DMS114 treated with DMSO at 0.1 percent for 48 hours (cell line): ENCODE results near the gene SLC16A7.
A peak's percentile ranks its signal among the peaks of the same experiment; 100 is the strongest.
"Not testable (repeated sequence)": the region's sequence is repeated elsewhere in the genome, so short reads cannot be mapped to it uniquely, and the experiment has no call there.

ENCODE experiments used
- DNase-seq: peaks from one replicate; lab custom pipeline; 2025; ENCODE audit not compliant: unreplicated experiment; lab: John Stamatoyannopoulos, UW

Gene SLC16A7

DNA sequence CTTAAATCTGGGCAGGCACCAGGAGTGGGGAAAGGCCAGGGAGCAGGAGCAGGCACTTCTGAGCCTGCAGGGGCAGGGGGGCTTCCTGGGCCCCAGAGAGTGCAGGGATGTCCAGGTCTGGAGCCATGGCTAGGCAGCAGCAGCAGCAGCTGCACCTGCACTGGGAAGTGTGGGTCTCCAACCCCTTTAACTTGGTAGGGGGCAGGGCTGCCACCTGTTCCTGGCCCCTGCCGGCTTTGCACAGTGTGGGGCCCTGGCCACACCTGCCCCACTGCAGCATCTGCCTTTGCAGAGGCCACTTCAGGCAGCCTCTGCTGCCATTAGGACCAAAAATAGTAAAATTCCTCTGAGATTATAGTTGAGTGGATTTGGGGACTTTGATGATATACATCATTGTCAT is 138.5 kb downstream of the SLC16A7 start:
- no peak for DNase-seq

DNA sequence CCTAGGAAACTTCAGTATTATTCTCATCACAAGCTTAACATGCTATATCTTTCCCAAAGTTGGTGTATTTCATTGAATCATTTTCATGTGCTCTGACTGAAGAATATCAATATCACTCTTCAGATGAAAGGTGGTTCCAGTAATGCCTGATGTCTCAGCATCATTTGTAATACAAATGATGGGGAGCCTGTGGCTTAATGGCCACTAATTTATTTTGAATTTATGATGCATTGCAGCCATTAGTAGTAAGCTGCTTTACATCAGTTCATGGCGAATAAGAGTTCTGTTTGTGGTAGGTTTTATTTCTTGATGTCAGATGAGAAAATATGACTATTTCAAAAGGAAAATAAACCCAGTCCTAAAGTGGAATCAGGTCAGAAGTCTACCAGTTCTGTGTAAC is 139.4 kb downstream of the SLC16A7 start:
- DNase-seq: no peak

- no peak for DNase-seq
Measured at GRCh38 chr12:59736359-59736758, 140.5 kb downstream of the SLC16A7 start.

DNA sequence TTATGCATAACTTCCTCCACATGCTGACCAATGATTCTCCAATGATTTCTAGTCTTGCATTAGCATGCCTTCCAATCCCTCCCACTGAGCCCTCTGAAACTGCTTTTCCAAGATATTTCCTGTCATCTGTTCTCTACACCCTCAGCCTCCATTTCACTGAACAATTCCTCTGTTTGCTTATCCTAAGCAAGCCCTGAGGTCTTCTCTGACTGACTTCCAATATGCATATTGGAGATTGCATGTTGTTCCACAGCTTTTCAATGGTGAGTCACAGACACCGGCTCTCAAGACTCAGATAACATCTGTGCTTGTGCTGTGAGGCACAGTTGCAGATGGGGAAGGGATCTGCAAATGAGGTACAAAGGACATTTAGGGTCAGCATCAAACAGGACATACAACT is 141.0 kb downstream of the SLC16A7 start:
- no peak for DNase-seq

GRCh38 chr12:59737725-59738463 is 142.1 kb downstream of the SLC16A7 start:
- DNase-seq: no peak

- DNase-seq: no peak
Measured at GRCh38 chr12:59742841-59743240, 147.0 kb downstream of the SLC16A7 start.

- no peak for DNase-seq
Measured at GRCh38 chr12:59744564-59744963, 148.7 kb downstream of the SLC16A7 start.

- DNase-seq: not testable (repeated sequence)
Measured at GRCh38 chr12:59751091-59751490, 155.3 kb downstream of the SLC16A7 start.

- no peak for DNase-seq
Measured at GRCh38 chr12:59761542-59761941, 165.7 kb downstream of the SLC16A7 start.

DNA sequence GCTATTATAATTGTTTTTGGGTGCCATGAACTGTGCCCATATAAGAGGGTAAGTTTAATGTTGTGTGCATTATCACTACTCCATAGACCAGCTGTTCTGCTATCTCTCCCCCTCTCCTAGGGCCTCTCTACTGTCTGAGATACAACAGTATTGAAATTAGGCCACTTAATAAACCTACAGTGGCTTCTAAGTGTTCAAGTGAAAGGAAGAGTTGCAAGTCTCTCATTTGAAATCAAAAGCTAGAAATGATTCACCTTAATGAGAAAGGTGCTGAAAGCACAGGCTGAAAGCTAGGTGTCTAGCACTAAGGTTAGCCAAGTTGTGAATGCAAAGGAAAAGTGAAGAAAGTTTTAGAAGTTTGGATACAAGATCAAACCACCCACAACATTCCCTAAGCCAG is 168.0 kb downstream of the SLC16A7 start:
- no peak for DNase-seq

GRCh38 chr12:59768031-59768430 is 172.2 kb downstream of the SLC16A7 start:
- DNase-seq: no peak

GRCh38 chr12:59780605-59781135 is 184.8 kb downstream of the SLC16A7 start:
- DNase-seq: no peak

- no peak for DNase-seq
Measured at GRCh38 chr12:59787610-59788009, 191.8 kb downstream of the SLC16A7 start.

DNA sequence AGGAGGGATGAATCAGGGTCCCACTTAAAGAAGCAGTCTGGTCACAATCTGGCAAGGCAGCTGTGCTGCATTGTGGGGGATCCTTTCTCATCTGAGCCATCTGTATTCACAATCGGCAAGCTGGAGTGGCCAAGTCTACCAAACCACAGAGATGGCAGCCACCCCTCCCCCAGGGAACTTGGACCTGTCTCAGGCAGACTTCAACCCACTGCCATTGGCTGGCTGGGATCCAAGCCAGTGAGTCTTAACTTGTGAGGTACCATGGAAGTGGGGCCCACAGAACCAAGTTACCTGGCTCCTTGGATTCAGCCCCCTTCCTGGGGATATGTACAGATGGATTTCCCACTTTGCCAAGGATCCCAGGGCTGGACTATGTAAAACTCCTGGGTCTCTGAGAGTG is 196.8 kb downstream of the SLC16A7 start:
- DNase-seq: no peak

GRCh38 chr12:59803735-59804134 is 207.9 kb downstream of the SLC16A7 start:
- no peak for DNase-seq

- peak; percentile 9 for DNase-seq
Measured at GRCh38 chr12:59808317-59808910, 212.6 kb downstream of the SLC16A7 start.

DNA sequence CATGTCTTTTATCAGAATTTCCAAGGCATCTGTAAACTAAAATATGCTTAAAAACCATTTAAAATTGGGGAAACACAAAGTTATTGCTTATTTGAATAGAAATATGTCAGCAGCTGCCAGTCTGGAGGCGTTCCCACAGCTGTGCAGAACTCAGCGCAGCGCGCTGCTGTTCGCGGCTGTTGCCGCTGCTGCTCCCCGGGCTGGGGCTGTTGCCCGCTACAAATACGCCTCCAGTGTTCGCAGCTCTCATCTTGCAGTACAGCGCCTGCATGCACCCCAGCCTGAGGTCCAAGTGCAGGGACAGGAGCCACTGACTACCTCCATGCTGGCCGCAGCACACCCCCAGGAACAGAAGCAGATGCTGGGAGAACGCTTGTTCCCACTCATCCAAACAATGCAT is 216.2 kb downstream of the SLC16A7 start:
- peak; percentile 2 for DNase-seq

- no peak for DNase-seq
Measured at GRCh38 chr12:59812716-59813115, 216.9 kb downstream of the SLC16A7 start.

- no peak for DNase-seq
Measured at GRCh38 chr12:59820594-59821011, 224.8 kb downstream of the SLC16A7 start.

DNA sequence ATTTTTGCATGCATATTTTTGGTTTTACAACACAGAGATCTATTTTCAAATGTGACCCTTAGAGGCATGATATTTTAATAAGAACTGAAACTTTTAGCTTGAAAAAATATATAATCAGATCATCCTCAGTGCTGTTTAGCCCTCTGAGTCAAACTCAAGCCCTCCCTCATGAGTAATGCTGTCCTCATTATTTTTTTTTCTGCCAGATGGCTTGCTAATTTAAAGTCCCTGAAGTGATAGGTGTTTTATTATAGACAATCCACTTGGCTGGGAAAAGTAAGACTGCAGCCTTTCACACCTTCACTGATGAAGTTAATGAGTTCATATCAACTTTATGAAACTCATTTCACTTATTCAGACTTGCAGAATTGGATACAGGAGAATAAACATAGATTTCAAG is 227.7 kb downstream of the SLC16A7 start:
- DNase-seq: no peak

GRCh38 chr12:59827767-59828166 is 231.9 kb downstream of the SLC16A7 start:
- DNase-seq: no peak

DNA sequence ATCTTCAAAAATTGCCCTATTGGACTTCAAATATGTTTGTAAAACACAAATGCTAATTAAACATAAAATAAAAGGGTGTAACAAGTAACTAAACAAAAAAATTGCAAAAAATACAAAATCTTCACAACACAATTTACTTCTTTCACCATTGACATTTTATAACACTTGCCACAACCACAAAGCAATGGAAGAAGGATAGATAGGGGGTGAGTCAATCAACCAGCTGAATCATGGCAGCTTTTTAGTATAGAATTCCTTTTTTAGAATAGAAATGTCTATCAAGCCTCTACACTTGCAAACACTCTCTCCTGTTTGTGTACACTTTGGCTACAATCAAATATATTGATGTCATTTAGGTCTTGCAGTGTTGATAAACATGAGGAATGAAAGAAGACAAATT is 232.7 kb downstream of the SLC16A7 start:
- DNase-seq: no peak

- DNase-seq: no peak
Measured at GRCh38 chr12:59833408-59833807, 237.6 kb downstream of the SLC16A7 start.
